Measurements from ENCODE around the gene NAA10. TPM values are rescaled to one million over a fixed set of nuclear protein-coding genes. Genes with fewer than 3 reads are reported as not detected.

NAA10 gene
- total and polyA plus RNA-seq, 5 donors from 2014 or later: 70.0 to 99.8 (median 77.0) TPM

DNA sequence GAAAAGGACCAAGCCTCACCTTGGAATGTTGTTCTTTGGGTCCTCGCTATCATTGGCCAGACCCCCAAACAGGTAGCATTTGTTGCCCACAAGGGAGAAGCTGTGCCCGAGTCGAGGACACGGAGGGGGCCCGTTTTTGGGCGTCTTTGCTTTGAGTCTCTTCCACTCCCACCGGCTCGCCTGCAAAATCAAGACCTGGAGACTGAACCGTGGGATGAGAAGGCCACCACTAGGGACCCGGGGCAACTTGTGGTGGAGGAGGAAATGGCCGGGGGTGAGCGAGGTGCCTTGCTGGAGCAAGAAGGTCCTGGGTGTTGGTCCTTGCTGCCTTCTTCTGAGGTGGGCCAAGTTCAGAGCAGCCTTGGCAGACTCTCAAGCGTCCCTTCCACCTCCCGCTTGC lies 29.3 kb upstream of the NAA10 start:
- Histone ChIP-seq H3K27me3 (ENCODE audit: control insufficient read depth, insufficient read depth, low read length) (no peaks in the 10 kb centered on the region), H3K36me3 (ENCODE audit: control insufficient read depth, insufficient read depth, low read length) (peaks cover 46% of the 10 kb centered on the region), H3K4me1 (ENCODE audit: control insufficient read depth, insufficient read depth, low read length, poor library complexity, severe bottlenecking) (peaks cover 35% of the 10 kb centered on the region), H3K4me3 (ENCODE audit: low read depth, low read length) (no peak overlapping the region), H3K27ac (ENCODE audit: insufficient read depth, low read length, poor library complexity, severe bottlenecking) (no peak overlapping the region), H3K9me3 (ENCODE audit: control insufficient read depth in 2 of 2, low read length in 2 of 2) (no peaks in the 10 kb centered on the region)
- peaks cover 0 to 1% (median 0%) of the 10 kb centered on the region in 7 donors for H3K9me3 Mint-ChIP-seq
- no peaks in the 10 kb centered on the region for H3K27me3 Mint-ChIP-seq
- H3K4me3 Mint-ChIP-seq: peak overlapping the region in 1 of 4 donors; percentile 19
- ATAC-seq (ENCODE audit: low read depth in 2 of 2) (no peak), DNase-seq (no peak)
- H3K36me3 Mint-ChIP-seq: peaks cover 16% of the 10 kb centered on the region
- peaks cover 0 to 45% (median 12%) of the 10 kb centered on the region in 4 donors for H3K4me1 Mint-ChIP-seq
- H3K27ac Mint-ChIP-seq: no peak overlapping the region

DNA sequence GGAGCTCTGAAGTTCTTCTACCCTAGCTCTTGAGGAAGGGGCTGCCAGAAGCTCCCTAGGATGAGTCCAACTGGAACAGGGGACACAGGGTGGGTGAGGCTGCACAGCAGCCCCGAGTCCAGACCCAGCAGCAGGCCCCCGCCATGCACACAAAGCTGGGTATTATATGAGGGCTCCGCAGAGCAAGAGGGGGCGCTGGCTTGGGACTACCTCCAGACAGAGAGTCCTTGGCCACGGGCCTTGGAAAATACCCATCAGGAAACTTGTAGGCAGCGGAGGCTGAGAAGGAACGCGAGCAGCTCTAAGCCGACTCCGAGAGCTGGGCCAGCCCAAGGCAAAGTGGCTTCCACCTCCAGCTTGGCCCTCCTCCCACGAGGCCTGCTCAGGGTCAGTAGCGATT lies 28.7 kb upstream of the NAA10 start:
- Histone ChIP-seq H3K4me3 (ENCODE audit: low read depth, low read length) (no peak overlapping the region), H3K9me3 (ENCODE audit: control insufficient read depth in 2 of 2, low read length in 2 of 2) (no peaks in the 10 kb centered on the region), H3K27me3 (ENCODE audit: control insufficient read depth, insufficient read depth, low read length) (no peaks in the 10 kb centered on the region), H3K27ac (ENCODE audit: insufficient read depth, low read length, poor library complexity, severe bottlenecking) (no peak overlapping the region), H3K4me1 (ENCODE audit: control insufficient read depth, insufficient read depth, low read length, poor library complexity, severe bottlenecking) (peaks cover 30% of the 10 kb centered on the region), H3K36me3 (ENCODE audit: control insufficient read depth, insufficient read depth, low read length) (peaks cover 52% of the 10 kb centered on the region)
- H3K27ac Mint-ChIP-seq: no peak overlapping the region
- DNase-seq: no peak
- peaks cover 0 to 1% (median 0%) of the 10 kb centered on the region in 7 donors for H3K9me3 Mint-ChIP-seq
- peaks cover 0 to 41% (median 12%) of the 10 kb centered on the region in 4 donors for H3K4me1 Mint-ChIP-seq
- no peaks in the 10 kb centered on the region for H3K27me3 Mint-ChIP-seq
- H3K4me3 Mint-ChIP-seq: no peak overlapping the region
- peaks cover 16% of the 10 kb centered on the region for H3K36me3 Mint-ChIP-seq
- no peak for ATAC-seq (ENCODE audit: low read depth in 2 of 2)

DNA sequence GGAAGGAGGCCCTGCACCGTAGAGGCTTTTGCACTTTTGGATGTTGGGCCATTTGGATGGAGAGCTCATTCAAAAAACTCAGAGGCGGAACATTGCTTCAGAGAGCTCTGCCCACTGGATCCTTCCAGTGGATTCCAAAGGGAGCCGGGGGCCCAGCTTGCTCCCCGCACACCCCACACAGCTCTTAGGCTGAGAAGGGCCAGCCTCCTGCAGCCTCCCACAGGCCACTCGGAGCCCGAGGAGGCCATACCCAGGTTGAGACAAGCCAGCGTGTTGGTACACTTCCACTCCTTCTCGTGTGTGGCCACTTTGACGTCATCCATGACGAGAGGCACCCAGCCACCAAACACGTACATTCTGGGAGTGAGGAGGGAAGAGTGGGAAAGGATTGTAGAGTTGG lies 26.5 kb upstream of the NAA10 start:
- Mint-ChIP-seq H3K27me3 (no peaks in the 10 kb centered on the region), H3K4me3 (no peak overlapping the region), H3K9me3 (peaks cover 0 to 3% (median 0%) of the 10 kb centered on the region in 7 donors), H3K36me3 (peaks cover 23% of the 10 kb centered on the region), H3K27ac (no peak overlapping the region), H3K4me1 (peaks cover 0 to 19% (median 0%) of the 10 kb centered on the region in 4 donors)
- H3K4me3 ChIP-seq (ENCODE audit: low read depth, low read length): no peak overlapping the region
- no peaks in the 10 kb centered on the region for H3K9me3 ChIP-seq (ENCODE audit: control insufficient read depth in 2 of 2, low read length in 2 of 2)
- H3K27me3 ChIP-seq (ENCODE audit: control insufficient read depth, insufficient read depth, low read length): no peaks in the 10 kb centered on the region
- ATAC-seq (ENCODE audit: low read depth in 2 of 2) (no peak), DNase-seq (no peak)
- no peak overlapping the region for H3K27ac ChIP-seq (ENCODE audit: insufficient read depth, low read length, poor library complexity, severe bottlenecking)
- H3K36me3 ChIP-seq (ENCODE audit: control insufficient read depth, insufficient read depth, low read length): peaks cover 72% of the 10 kb centered on the region
- H3K4me1 ChIP-seq (ENCODE audit: control insufficient read depth, insufficient read depth, low read length, poor library complexity, severe bottlenecking): peaks cover 9% of the 10 kb centered on the region

DNA sequence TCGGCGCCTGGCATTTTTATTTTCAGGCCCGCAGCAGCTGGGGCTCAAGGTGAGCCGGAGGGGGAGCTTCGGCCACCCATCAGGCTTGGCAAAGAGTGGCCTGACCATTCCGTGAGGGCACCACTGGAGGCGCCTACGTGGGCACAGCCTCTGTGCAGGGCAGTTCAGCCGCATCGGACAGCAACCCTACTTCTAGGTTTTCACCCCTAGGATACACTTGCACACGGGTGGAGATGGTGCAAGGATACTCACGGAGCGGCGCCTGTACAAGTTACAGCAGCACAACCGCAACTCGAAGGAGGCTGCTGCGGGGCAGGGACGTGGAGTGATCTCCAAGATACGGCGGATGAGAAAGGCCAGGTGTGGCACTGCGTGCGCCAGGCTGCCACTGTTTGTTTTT lies 25.9 kb upstream of the NAA10 start:
- H3K36me3 Mint-ChIP-seq: peaks cover 26% of the 10 kb centered on the region
- H3K36me3 ChIP-seq (ENCODE audit: control insufficient read depth, insufficient read depth, low read length): peaks cover 77% of the 10 kb centered on the region
- no peaks in the 10 kb centered on the region for H3K27me3 ChIP-seq (ENCODE audit: control insufficient read depth, insufficient read depth, low read length)
- H3K4me3 Mint-ChIP-seq: no peak overlapping the region
- peaks cover 4% of the 10 kb centered on the region for H3K4me1 ChIP-seq (ENCODE audit: control insufficient read depth, insufficient read depth, low read length, poor library complexity, severe bottlenecking)
- peaks cover 0 to 3% (median 0%) of the 10 kb centered on the region in 7 donors for H3K9me3 Mint-ChIP-seq
- no peak for DNase-seq
- no peaks in the 10 kb centered on the region for H3K9me3 ChIP-seq (ENCODE audit: control insufficient read depth in 2 of 2, low read length in 2 of 2)
- H3K4me1 Mint-ChIP-seq: peaks cover 0 to 14% (median 0%) of the 10 kb centered on the region in 4 donors
- H3K27ac Mint-ChIP-seq: no peak overlapping the region
- no peaks in the 10 kb centered on the region for H3K27me3 Mint-ChIP-seq
- H3K4me3 ChIP-seq (ENCODE audit: low read depth, low read length): no peak overlapping the region
- no peak for ATAC-seq (ENCODE audit: low read depth in 2 of 2)
- no peak overlapping the region for H3K27ac ChIP-seq (ENCODE audit: insufficient read depth, low read length, poor library complexity, severe bottlenecking)

DNA sequence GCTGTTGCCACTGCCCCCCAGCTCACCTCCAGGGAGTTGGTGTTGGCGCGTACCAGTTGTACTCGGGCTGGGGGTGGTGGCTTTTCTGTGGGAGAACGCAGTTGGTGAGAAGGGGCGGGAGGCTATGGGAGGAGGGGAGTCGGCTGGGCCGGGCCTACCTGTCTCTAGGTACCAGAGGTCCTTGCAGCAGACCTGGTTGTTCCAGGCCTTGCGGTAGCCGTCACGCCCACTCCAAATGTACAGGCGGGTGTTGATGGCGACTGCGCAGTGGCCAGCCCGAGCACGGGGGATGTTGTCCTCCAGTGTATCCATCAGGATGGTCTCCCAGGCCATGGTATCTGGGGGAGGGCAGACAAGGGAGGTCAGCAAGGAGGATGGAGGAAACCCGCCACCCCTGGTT lies 25.2 kb upstream of the NAA10 start:
- Histone ChIP-seq H3K27ac (ENCODE audit: insufficient read depth, low read length, poor library complexity, severe bottlenecking) (no peak overlapping the region), H3K4me3 (ENCODE audit: low read depth, low read length) (no peak overlapping the region), H3K36me3 (ENCODE audit: control insufficient read depth, insufficient read depth, low read length) (peaks cover 80% of the 10 kb centered on the region), H3K27me3 (ENCODE audit: control insufficient read depth, insufficient read depth, low read length) (no peaks in the 10 kb centered on the region), H3K4me1 (ENCODE audit: control insufficient read depth, insufficient read depth, low read length, poor library complexity, severe bottlenecking) (no peaks in the 10 kb centered on the region), H3K9me3 (ENCODE audit: control insufficient read depth in 2 of 2, low read length in 2 of 2) (no peaks in the 10 kb centered on the region)
- Mint-ChIP-seq H3K27ac (no peak overlapping the region), H3K4me3 (no peak overlapping the region), H3K4me1 (peaks cover 0 to 9% (median 0%) of the 10 kb centered on the region in 4 donors), H3K9me3 (peaks cover 0 to 2% (median 0%) of the 10 kb centered on the region in 7 donors), H3K36me3 (peaks cover 26% of the 10 kb centered on the region), H3K27me3 (no peaks in the 10 kb centered on the region)
- DNase-seq (no peak), ATAC-seq (ENCODE audit: low read depth in 2 of 2) (no peak)

DNA sequence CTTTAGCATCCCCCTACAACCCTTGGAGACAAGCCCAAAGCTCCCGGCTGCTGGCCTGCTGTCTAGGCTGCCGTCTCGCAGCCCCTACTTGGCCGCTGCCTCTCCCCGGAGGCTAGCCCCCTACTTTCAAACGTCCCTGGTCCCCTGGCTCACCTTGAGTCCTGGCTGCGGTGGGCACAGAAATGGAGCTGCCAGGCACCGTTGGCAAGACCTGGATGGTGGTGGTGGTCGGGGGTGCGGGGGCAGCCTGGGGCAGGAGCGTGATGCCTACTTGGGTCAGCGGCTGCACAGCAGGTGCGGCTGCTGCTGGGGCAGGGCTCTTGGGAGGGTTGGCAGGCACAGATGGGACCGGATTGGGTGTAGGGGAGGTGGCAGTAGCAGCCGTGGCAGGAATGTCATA lies 24.8 kb upstream of the NAA10 start:
- peaks cover 0 to 2% (median 0%) of the 10 kb centered on the region in 7 donors for H3K9me3 Mint-ChIP-seq
- no peaks in the 10 kb centered on the region for H3K4me1 ChIP-seq (ENCODE audit: control insufficient read depth, insufficient read depth, low read length, poor library complexity, severe bottlenecking)
- H3K27me3 Mint-ChIP-seq: no peaks in the 10 kb centered on the region
- H3K36me3 ChIP-seq (ENCODE audit: control insufficient read depth, insufficient read depth, low read length): peaks cover 80% of the 10 kb centered on the region
- peaks cover 0 to 5% (median 0%) of the 10 kb centered on the region in 4 donors for H3K4me1 Mint-ChIP-seq
- DNase-seq (no peak), ATAC-seq (ENCODE audit: low read depth in 2 of 2) (no peak)
- H3K27ac ChIP-seq (ENCODE audit: insufficient read depth, low read length, poor library complexity, severe bottlenecking): no peak overlapping the region
- H3K4me3 Mint-ChIP-seq: no peak overlapping the region
- H3K4me3 ChIP-seq (ENCODE audit: low read depth, low read length): no peak overlapping the region
- H3K9me3 ChIP-seq (ENCODE audit: control insufficient read depth in 2 of 2, low read length in 2 of 2): no peaks in the 10 kb centered on the region
- H3K27me3 ChIP-seq (ENCODE audit: control insufficient read depth, insufficient read depth, low read length): no peaks in the 10 kb centered on the region
- peaks cover 26% of the 10 kb centered on the region for H3K36me3 Mint-ChIP-seq
- no peak overlapping the region for H3K27ac Mint-ChIP-seq

DNA sequence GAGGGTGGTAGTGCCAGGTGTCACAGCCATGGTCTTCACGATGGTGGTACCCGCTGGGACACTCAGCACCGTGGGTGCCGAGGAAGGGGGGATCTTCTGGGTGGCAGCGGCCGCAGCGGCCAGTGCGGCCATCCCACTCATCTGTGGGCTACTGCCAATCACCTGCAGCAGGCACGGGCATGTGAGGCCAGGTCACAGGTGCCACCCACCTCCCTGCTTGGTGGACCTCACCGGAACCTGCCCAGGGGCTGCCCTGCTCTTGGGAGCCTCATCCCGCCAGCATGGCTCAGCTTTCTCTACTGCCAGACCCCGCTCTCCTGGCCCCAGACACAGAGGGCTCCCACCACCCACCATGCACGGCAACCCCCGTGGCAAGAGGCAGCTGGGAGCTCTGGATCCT lies 23.8 kb upstream of the NAA10 start:
- peaks cover 0 to 4% (median 0%) of the 10 kb centered on the region in 4 donors for H3K4me1 Mint-ChIP-seq
- no peaks in the 10 kb centered on the region for H3K27me3 Mint-ChIP-seq
- ATAC-seq (ENCODE audit: low read depth in 2 of 2) (no peak), DNase-seq (no peak)
- H3K4me1 ChIP-seq (ENCODE audit: control insufficient read depth, insufficient read depth, low read length, poor library complexity, severe bottlenecking): peaks cover under 1% of the 10 kb centered on the region
- peaks cover 26% of the 10 kb centered on the region for H3K36me3 Mint-ChIP-seq
- H3K27ac ChIP-seq (ENCODE audit: insufficient read depth, low read length, poor library complexity, severe bottlenecking): no peak overlapping the region
- no peaks in the 10 kb centered on the region for H3K9me3 ChIP-seq (ENCODE audit: control insufficient read depth in 2 of 2, low read length in 2 of 2)
- peaks cover 72% of the 10 kb centered on the region for H3K36me3 ChIP-seq (ENCODE audit: control insufficient read depth, insufficient read depth, low read length)
- H3K27ac Mint-ChIP-seq: peak overlapping the region in 1 of 3 donors; percentile 48
- peaks cover 0 to 2% (median 0%) of the 10 kb centered on the region in 7 donors for H3K9me3 Mint-ChIP-seq
- H3K4me3 Mint-ChIP-seq: no peak overlapping the region
- no peaks in the 10 kb centered on the region for H3K27me3 ChIP-seq (ENCODE audit: control insufficient read depth, insufficient read depth, low read length)
- H3K4me3 ChIP-seq (ENCODE audit: low read depth, low read length): no peak overlapping the region

DNA sequence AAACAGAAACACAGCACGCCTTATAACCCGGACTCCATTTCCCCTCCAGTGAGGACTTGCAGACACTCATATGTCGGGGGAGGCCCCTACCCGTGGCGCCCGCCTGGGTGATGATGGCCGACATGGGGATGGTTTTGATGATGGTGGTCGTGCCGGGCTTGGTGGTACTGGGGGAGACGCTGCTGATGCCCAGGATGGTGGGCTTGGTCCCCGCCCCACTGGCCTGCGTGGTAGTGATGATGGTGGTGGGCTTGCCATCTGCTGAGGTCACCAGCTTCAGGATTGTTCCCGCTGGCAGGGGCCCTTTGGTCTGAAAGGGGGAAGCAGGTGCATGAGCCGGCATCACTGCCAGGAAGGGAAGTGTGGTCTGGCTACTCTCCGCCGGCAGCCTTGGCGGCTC lies 22.4 kb upstream of the NAA10 start:
- H3K36me3 ChIP-seq (ENCODE audit: control insufficient read depth, insufficient read depth, low read length): peaks cover 62% of the 10 kb centered on the region
- DNase-seq (no peak), ATAC-seq (ENCODE audit: low read depth in 2 of 2) (no peak)
- H3K27me3 ChIP-seq (ENCODE audit: control insufficient read depth, insufficient read depth, low read length): no peaks in the 10 kb centered on the region
- no peak overlapping the region for H3K27ac ChIP-seq (ENCODE audit: insufficient read depth, low read length, poor library complexity, severe bottlenecking)
- H3K4me1 Mint-ChIP-seq: peaks cover 0 to 8% (median 2%) of the 10 kb centered on the region in 4 donors
- no peak overlapping the region for H3K27ac Mint-ChIP-seq
- H3K9me3 Mint-ChIP-seq: peaks cover 0 to 2% (median 0%) of the 10 kb centered on the region in 7 donors
- no peaks in the 10 kb centered on the region for H3K9me3 ChIP-seq (ENCODE audit: control insufficient read depth in 2 of 2, low read length in 2 of 2)
- no peak overlapping the region for H3K4me3 Mint-ChIP-seq
- no peak overlapping the region for H3K4me3 ChIP-seq (ENCODE audit: low read depth, low read length)
- peaks cover 19% of the 10 kb centered on the region for H3K36me3 Mint-ChIP-seq
- H3K4me1 ChIP-seq (ENCODE audit: control insufficient read depth, insufficient read depth, low read length, poor library complexity, severe bottlenecking): peaks cover 6% of the 10 kb centered on the region
- H3K27me3 Mint-ChIP-seq: no peaks in the 10 kb centered on the region
